ELR (cell line): ENCODE measurements around the gene NMRAL1.

ENCODE experiments used
- DNase-seq: peaks from one replicate; pipeline ENCODE4 v3.0.0-alpha.2; 2015; ENCODE audit warnings: low read depth

The NMRAL1 gene

DNA sequence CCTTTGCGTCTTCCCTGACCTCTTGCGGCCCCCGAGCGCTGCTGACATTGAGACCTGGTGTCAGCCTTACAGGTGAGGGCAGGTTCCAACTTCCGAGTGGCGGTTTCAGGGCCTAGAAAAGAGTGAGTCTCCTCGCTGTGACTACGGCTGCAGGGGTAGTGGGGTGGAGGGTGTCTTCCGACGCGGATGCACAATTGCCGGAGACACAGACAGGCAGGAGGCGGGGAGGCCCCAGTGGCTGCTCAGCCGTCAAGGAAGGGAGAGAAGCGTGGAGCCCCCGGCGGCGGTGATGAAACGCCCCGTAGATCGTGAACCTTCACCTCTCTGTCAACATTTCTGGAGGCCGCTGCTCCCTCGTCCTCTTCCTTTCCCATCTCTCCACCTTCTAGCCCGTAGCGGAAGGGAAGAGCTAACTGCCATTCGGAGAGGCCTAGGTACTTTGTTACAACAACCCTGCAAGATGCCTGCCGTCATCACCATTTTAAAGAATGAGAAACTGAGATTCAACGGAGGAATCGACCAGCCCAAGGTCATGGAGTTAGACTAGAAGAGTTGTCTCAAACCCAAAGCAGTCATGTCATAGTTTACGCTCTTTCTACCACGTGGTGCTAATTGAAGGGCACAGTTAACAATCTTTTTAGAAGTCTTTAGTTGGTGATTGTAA lies 48.3 kb downstream of the NMRAL1 start:
- DNase-seq, result peak; percentile 37

DNA sequence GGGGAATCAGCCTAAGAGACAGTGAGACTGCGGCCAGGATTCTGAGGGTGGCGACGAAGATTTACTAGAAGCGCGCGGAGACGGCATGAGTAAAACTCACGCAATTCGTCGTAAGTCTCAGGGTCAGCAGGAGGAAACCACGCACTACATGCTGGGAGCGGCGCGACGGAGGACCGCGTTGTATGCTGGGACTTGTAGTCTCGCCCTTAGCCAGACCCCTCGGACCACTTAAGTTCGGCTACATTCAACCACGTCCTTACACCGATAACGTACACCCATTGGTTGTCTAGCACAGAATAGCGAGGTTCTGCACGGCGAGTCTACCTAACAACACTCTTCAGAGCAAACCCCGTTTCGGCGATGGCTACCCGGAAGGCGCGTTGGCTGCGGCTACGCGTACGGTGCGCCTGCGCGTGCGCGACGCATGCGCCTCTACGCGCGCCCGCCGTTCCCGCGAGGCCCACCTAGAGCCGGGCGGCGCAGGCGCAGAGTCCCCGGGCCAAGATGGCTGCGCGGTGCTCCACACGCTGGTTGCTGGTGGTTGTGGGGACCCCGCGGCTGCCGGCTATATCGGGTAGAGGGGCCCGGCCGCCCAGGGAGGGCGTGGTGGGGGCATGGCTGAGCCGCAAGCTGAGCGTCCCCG lies 48.9 kb downstream of the NMRAL1 start, which contains the start of gene DNAJA3:
DNAJA3 (plus strand) TSS at position 491 of the 643 bp plus-strand sequence; CDS start at position 505, 14 bp downstream.
- peak; percentile 94 for DNase-seq

DNA sequence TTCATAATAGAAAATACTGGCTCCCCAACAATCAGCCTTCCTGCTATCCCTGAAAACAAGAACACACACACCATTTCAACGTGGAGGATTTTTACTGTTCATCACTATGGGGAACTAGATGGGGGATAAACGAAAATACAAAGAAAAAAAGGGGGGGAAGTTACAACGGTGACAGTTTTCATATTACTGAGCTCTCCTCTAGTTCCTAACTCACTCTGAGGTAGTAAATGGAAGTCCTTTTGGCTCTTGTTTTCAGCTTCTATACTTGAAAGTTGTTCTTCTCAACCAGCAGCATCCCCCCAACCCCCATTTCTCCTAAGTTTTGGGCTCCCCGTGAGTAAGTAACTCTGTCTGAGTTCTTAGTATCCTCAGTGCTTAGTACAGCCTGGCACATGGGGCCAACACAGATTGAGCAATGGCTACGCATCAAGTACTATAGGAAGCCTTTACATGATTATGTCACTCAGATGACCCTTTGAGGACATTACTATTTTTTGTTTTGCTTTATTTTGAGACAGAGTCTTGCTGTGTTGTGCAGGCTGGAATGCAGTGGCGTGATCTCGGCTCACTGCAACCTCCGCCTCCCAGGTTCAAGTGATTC lies 53.8 kb downstream of the NMRAL1 start:
- DNase-seq, result no peak

DNA sequence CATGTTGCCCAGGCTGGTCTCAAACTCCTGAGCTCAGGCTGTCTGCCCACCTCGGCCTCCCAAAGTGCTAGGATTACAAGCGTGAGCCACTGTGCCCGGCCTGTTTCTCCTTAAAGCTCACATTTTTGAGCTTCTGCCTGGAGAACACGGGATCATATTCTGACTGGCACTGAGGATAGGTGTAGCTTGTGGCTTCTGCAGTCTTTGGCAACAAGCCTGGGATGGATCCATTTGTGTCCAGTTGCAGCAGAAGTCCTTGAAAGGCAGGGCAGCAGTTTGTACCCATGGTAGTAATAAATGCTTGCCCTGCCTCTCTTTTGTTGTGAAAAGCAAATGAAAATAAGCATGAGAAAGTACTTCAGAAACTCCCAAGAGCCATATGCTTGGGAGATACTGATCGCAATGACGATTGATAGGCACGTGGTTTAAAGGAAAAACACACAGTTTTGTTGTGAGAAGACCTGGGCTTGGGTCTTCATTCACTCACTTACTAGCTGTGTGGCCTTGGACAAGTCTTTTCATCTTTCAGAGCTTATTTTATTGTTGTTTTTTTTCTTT lies 54.9 kb downstream of the NMRAL1 start:
- DNase-seq, result no peak

DNA sequence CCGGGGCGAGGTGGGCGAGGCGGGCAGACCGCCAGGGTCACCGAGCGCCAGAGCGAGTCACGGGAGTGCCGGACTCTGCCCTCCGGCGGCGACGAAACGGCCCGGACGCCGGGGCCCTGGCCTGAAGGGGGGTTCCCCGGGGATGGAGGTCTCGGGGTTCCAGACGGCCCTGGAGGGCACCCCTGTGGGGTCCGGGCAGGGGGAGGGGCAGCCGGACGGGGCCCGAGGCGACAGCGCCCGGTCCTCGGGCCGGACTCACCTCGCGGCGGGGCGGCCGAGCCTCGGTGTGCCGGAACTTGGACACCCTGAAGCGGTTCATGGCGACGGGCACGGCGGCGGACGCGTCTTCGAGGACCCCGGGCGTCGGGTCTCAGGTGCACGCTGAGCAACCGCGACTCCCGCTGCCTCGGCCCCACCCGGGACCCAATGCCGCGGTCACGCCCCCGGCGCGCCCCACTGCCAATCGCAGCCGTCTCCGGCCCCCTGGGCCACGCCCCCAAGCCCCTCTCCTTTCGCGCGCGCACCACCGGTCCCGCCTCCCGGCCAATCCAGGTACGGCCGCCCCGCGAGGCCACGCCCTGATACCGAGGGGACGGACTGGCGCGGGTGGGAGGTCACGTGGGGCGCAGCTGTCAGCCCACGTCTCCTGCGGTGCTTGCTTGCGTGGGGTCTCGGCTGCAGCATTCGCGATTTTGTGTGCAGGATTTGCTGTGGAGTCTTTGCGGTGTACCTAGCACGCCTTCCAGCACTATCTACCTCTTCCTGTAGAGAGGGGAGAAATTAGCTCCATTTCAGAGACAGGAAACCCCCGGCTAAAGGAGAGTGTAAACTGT lies 58.0 kb downstream of the NMRAL1 start, which contains the start of gene CORO7:
CORO7 (minus strand) TSS at position 397 of the 833 bp plus-strand sequence; CDS start at position 319, 78 bp downstream.
- peak; percentile 88 for DNase-seq

GRCh38 chr16:4415538-4416199 lies 58.8 kb downstream of the NMRAL1 start:
- peak; percentile 42 for DNase-seq

DNA sequence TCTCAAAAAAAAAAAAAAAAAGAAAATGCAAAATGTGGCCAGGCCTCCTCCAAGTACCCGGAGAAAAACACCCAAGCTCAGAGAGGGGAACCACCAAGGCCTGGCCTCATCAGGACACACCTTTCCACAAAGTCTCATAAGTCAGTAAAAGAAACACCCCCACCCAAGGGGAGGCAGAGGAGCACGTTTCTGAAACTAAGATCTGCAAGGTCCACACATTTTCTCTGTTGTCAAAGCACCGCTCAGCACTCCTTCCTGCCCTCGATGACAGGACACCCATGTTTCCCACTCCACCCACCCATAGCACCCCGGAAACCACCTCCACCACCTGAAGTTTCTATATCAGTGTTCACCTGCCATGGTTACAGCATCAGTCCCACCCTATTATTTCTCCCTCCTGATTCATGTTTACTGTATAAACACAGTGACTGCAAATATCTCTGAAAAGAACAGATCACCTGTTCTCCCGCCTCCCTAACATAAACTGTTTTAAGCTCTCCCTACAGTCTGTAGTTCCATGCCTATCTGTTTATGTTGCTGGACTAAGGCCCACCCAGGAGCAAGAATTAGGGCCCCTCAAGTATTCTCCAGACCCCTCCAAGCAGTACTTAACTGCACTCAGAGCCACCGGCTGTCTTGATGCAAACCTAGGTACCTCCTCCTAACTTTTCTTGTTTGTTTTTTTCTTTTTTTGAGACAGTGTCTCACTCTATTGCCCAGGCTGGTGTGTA lies 60.1 kb downstream of the NMRAL1 start:
- no peak for DNase-seq

DNA sequence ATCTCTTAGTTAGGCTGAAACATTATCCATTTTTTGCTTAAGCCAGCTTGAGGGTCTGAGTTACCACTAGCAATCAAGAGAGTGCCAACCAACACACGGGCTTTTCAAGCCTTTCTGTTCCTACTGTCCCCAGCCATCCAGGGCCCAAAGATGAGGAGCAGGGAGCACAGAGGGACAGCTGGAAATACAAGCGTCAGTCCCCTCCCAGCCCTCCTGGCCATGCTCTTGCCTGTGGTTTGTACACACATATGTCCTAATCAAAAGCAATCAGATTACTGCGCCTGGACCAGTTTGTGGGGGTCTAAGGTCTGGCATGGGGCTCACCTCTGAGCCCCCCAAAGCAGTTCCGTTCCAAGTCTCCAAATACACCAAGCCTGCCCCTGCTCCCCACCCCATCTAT lies 61.6 kb downstream of the NMRAL1 start:
- DNase-seq, result no peak

GRCh38 chr16:4412159-4412558 lies 62.3 kb downstream of the NMRAL1 start:
- DNase-seq, result no peak
